Measurements from ENCODE around the gene COA3. TPM values are rescaled to one million over a fixed set of nuclear protein-coding genes. Genes with fewer than 3 reads are reported as not detected.

Gene COA3
- total RNA-seq, 5 donors from 2014 or later (not counting 1 experiment from before 2014, with no cell fraction given), result 7.9 to 32.4 (median 29.8) TPM

DNA sequence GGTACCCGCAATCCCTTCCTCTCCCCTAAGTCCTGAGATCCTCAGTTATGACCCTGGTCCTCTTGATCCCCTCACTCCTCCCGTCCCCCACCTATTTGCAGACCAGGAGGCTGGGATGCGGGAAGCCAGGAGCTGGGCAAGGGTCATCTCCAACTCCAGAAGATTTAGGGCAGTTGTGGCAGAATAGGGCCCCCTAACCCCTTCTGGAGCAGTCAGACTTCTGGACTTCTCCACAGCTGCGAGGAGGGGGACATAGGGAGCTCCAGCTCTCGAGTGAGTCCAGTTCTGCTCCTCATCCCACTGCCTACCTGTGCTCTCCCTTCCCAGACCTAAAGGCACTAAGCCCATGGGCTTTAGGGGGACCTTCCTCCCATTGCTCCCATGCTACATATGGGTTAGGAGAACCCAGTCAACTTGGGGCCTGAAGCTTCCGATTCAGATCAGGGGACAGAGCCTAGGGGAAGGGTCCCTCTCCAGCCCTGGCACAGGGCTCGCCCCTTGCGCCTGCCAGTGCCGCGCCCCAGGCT lies 16.8 kb downstream of the COA3 start:
- POLR2A ChIA-PET, result no interaction called here
- Histone ChIP-seq H3K4me3 (ENCODE audit: control insufficient read depth in 1 of 2, extremely low read depth in 1 of 2, low read length in 1 of 2) (no peak overlapping the region), H3K27me3 (replicated peaks in 1 of 2; ENCODE audit: control insufficient read depth in 2 of 2, extremely low read depth in 1 of 2, insufficient read depth in 2 of 2, low read length in 1 of 2) (peaks cover 19 to 66% of the 10 kb centered on the region in 2 experiments), H3K27ac (ENCODE audit: low read length) (no peak overlapping the region), H3K36me3 (ENCODE audit: control insufficient read depth in 2 of 2, extremely low read depth in 1 of 2, insufficient read depth in 1 of 2, low read length in 1 of 2) (peaks cover 20 to 28% of the 10 kb centered on the region in 2 donors), H3K4me1 (ENCODE audit: control insufficient read depth in 1 of 2, extremely low read depth in 1 of 2, insufficient read depth in 2 of 2, low read length in 2 of 2) (peaks cover 0 to 39% of the 10 kb centered on the region in 2 experiments), H3K9me3 (no peaks in the 10 kb centered on the region)
- WGBS (ENCODE audit: insufficient coverage), result 33% methylated on average over 6 of the region's 10 CpGs
- CTCF ChIA-PET, result no interaction called here
- H3K9me3 Mint-ChIP-seq, result no peaks in the 10 kb centered on the region
- H3K27ac Mint-ChIP-seq, result no peak overlapping the region
- peak overlapping the region in 1 of 3 donors; percentile 47 for H3K4me3 Mint-ChIP-seq
- ATAC-seq (replicated peaks in 1 of 4), result no peak
- H3K27me3 Mint-ChIP-seq, result peaks cover 47 to 58% of the 10 kb centered on the region in 2 donors
- DNase-seq, result no peak
- peaks cover 25% of the 10 kb centered on the region for H3K36me3 Mint-ChIP-seq
- peaks cover 35 to 41% (median 37%) of the 10 kb centered on the region in 3 donors for H3K4me1 Mint-ChIP-seq

DNA sequence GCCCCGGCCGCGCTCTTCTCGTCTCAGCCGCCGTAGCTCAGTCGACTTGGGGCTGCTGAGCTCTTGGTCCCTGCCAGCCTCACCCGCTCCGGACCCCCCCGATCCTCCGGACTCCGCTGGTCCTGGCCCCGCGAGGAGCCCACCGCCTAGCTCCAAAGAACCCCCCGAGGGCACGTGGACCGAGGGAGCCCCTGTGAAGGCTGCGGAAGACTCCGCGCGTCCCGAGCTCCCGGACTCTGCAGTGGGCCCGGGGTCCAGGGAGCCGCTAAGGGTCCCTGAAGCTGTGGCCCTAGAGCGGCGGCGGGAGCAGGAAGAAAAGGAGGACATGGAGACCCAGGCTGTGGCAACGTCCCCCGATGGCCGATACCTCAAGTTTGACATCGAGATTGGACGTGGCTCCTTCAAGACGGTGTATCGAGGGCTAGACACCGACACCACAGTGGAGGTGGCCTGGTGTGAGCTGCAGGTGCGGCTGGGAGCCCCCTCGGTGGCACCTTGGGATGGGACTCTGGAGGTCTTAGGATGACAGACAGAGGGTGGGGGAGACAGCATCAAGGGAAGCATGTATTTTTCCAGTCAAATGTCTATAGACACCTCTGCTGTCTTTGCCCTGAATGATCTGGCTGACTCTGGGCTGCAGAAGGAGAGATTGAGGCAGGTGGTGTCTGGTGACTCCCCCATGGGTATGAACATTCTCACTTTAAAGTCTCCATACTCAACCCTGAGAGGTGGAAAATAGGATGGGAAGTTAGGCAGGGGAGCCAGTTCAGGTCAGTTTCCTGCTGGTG lies 17.5 kb downstream of the COA3 start:
- Mint-ChIP-seq H3K4me1 (peaks cover 35 to 41% (median 37%) of the 10 kb centered on the region in 3 donors), H3K27ac (no peak overlapping the region), H3K36me3 (peaks cover 28% of the 10 kb centered on the region), H3K4me3 (peak overlapping the region; percentile 13 to 47 (median 21)), H3K9me3 (no peaks in the 10 kb centered on the region), H3K27me3 (peaks cover 43 to 54% of the 10 kb centered on the region in 2 donors)
- ATAC-seq (replicated peaks in 1 of 4) (peak in 1 of 4 experiments; percentile 22), DNase-seq (no peak)
- no peak overlapping the region for H3K27ac ChIP-seq (ENCODE audit: low read length)
- H3K36me3 ChIP-seq (ENCODE audit: control insufficient read depth in 2 of 2, extremely low read depth in 1 of 2, insufficient read depth in 1 of 2, low read length in 1 of 2), result peaks cover 22 to 32% of the 10 kb centered on the region in 2 donors
- no peak overlapping the region for H3K4me3 ChIP-seq (ENCODE audit: control insufficient read depth in 1 of 2, extremely low read depth in 1 of 2, low read length in 1 of 2)
- peaks cover 19 to 60% of the 10 kb centered on the region in 2 experiments for H3K27me3 ChIP-seq (replicated peaks in 1 of 2; ENCODE audit: control insufficient read depth in 2 of 2, extremely low read depth in 1 of 2, insufficient read depth in 2 of 2, low read length in 1 of 2)
- peaks cover 0 to 39% of the 10 kb centered on the region in 2 experiments for H3K4me1 ChIP-seq (ENCODE audit: control insufficient read depth in 1 of 2, extremely low read depth in 1 of 2, insufficient read depth in 2 of 2, low read length in 2 of 2)
- 13% methylated on average over 39 of the region's 39 CpGs for WGBS (ENCODE audit: insufficient coverage)
- ChIA-PET POLR2A (interaction anchor here in 1 of 2 donors (0.5 kb wide), 1 partner anchor 71 kb away, joined by 5 read pairs; no protein-coding TSS in a partner anchor), CTCF (no interaction called here)
- no peaks in the 10 kb centered on the region for H3K9me3 ChIP-seq

DNA sequence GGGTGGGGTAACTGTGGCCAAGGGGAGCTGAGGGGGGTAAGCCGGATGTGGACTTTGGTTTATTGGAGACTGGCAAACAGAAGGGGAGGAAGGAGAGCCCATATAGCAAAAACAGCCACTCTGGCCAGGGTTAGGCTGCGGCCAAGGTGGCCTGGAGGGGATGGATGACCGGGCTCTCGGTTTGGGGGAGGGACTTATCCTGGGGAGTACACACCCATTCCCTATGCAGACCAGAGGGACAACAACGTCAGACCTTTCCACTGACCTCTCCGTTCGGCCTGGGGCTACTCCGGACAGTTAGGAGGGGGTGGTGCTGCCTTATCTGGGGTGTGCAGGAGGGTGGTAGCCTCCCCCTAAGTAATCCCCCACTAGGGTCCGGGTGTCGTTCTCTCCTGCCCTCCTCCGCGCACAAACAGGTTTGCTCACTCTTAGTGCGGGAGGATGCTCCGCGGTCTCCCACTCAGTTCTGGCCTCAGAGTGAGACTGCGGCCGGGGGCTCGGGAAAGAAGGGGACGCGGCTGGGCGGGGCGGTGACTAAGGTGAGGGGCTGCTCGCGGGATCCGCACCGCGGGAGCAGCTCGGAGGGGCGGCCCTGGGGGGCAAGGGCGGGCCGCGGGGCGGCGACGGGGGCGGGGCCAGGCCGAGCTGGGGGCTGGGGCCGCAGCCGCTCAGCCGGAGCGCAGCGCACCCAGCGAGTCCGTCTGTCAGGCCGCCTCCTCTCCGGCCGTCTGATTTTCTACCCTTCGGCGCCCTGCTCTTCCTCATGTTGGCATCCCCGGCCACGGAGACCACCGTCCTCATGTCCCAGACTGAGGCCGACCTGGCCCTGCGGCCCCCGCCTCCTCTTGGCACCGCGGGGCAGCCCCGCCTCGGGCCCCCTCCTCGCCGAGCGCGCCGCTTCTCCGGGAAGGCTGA lies 18.3 kb downstream of the COA3 start, which contains the start of gene WNK4:
WNK4 (plus strand) TSS at position 675 of the 915 bp plus-strand sequence; CDS start at position 764, 89 bp downstream.
- Mint-ChIP-seq H3K36me3 (peaks cover 34% of the 10 kb centered on the region), H3K4me1 (peaks cover 32 to 37% (median 33%) of the 10 kb centered on the region in 3 donors), H3K27me3 (peaks cover 36 to 46% of the 10 kb centered on the region in 2 donors), H3K27ac (peak within 1 kb of the TSS in 1 of 2 donors; percentile 43), H3K4me3 (peak within 1 kb of the TSS; percentile 13 to 47 (median 21)), H3K9me3 (no peaks in the 10 kb centered on the region)
- ATAC-seq (replicated peaks in 1 of 4), result peak in 3 of 4 experiments; percentile 18 to 29 (median 22)
- H3K4me3 ChIP-seq (ENCODE audit: control insufficient read depth in 1 of 2, extremely low read depth in 1 of 2, low read length in 1 of 2), result no peak within 1 kb of the TSS
- ChIA-PET CTCF (no interaction called here), POLR2A (interaction anchor here in 1 of 2 donors (0.5 kb wide), 1 partner anchor 70 kb away, joined by 5 read pairs; no protein-coding TSS in a partner anchor)
- no peak for DNase-seq
- peaks cover 28 to 41% of the 10 kb centered on the region in 2 donors for H3K36me3 ChIP-seq (ENCODE audit: control insufficient read depth in 2 of 2, extremely low read depth in 1 of 2, insufficient read depth in 1 of 2, low read length in 1 of 2)
- no peak within 1 kb of the TSS for H3K27ac ChIP-seq (ENCODE audit: low read length)
- no peaks in the 10 kb centered on the region for H3K9me3 ChIP-seq
- H3K4me1 ChIP-seq (ENCODE audit: control insufficient read depth in 1 of 2, extremely low read depth in 1 of 2, insufficient read depth in 2 of 2, low read length in 2 of 2), result peaks cover 0 to 36% of the 10 kb centered on the region in 2 experiments
- H3K27me3 ChIP-seq (replicated peaks in 1 of 2; ENCODE audit: control insufficient read depth in 2 of 2, extremely low read depth in 1 of 2, insufficient read depth in 2 of 2, low read length in 1 of 2), result peaks cover 19 to 56% of the 10 kb centered on the region in 2 experiments
- WGBS (ENCODE audit: insufficient coverage), result 15% methylated on average over 55 of the region's 65 CpGs

DNA sequence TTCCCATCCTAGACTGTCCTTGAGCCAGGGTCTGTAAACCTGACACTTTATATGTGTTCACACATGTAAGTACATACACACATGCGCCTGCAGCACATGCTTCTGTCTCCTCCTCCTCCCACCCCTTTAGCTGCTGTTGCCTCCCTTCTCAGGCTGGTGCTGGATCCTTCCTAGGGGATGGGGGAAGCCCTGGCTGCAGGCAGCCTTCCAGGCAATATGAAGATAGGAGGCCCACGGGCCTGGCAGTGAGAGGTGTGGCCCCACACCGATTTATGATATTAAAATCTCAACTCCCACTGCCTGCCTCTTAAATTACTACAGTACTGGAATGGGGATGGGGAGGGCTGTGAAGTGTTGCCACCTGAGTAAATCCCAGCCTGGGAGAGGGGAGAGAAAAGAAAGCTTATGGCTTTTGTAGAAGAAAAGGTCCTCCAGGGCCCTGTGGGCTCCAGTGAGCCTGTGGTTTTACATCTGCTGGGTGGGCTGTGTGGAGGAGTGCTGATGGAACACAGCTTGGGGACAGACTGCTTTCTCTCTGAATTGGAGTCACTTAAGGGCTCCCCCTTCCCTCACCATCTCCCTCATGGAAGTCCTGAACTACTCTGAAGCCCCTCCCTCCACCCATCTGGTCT lies 19.1 kb downstream of the COA3 start:
- Mint-ChIP-seq H3K27me3 (peaks cover 29 to 39% of the 10 kb centered on the region in 2 donors), H3K36me3 (peaks cover 38% of the 10 kb centered on the region), H3K27ac (peak overlapping the region in 1 of 2 donors; percentile 43), H3K4me3 (peak overlapping the region in 2 of 3 donors; percentile 17 to 47), H3K9me3 (no peaks in the 10 kb centered on the region), H3K4me1 (peaks cover 28 to 35% (median 31%) of the 10 kb centered on the region in 3 donors)
- WGBS (ENCODE audit: insufficient coverage), result 100% methylated on average over 1 of the region's 3 CpGs
- no peak overlapping the region for H3K27ac ChIP-seq (ENCODE audit: low read length)
- no peaks in the 10 kb centered on the region for H3K9me3 ChIP-seq
- H3K4me3 ChIP-seq (ENCODE audit: control insufficient read depth in 1 of 2, extremely low read depth in 1 of 2, low read length in 1 of 2), result no peak overlapping the region
- H3K27me3 ChIP-seq (replicated peaks in 1 of 2; ENCODE audit: control insufficient read depth in 2 of 2, extremely low read depth in 1 of 2, insufficient read depth in 2 of 2, low read length in 1 of 2), result peaks cover 19 to 48% of the 10 kb centered on the region in 2 experiments
- H3K4me1 ChIP-seq (ENCODE audit: control insufficient read depth in 1 of 2, extremely low read depth in 1 of 2, insufficient read depth in 2 of 2, low read length in 2 of 2), result peaks cover 0 to 28% of the 10 kb centered on the region in 2 experiments
- ChIA-PET POLR2A (no interaction called here), CTCF (no interaction called here)
- peaks cover 28 to 41% of the 10 kb centered on the region in 2 donors for H3K36me3 ChIP-seq (ENCODE audit: control insufficient read depth in 2 of 2, extremely low read depth in 1 of 2, insufficient read depth in 1 of 2, low read length in 1 of 2)
- no peak for ATAC-seq (replicated peaks in 1 of 4)
- no peak for DNase-seq

- Histone ChIP-seq H3K36me3 (ENCODE audit: control insufficient read depth in 2 of 2, extremely low read depth in 1 of 2, insufficient read depth in 1 of 2, low read length in 1 of 2) (peaks cover 28 to 41% of the 10 kb centered on the region in 2 donors), H3K27ac (ENCODE audit: low read length) (no peak overlapping the region), H3K9me3 (no peaks in the 10 kb centered on the region), H3K27me3 (replicated peaks in 1 of 2; ENCODE audit: control insufficient read depth in 2 of 2, extremely low read depth in 1 of 2, insufficient read depth in 2 of 2, low read length in 1 of 2) (peaks cover 14 to 39% of the 10 kb centered on the region in 2 experiments), H3K4me1 (ENCODE audit: control insufficient read depth in 1 of 2, extremely low read depth in 1 of 2, insufficient read depth in 2 of 2, low read length in 2 of 2) (peaks cover 2 to 29% of the 10 kb centered on the region in 2 experiments), H3K4me3 (ENCODE audit: control insufficient read depth in 1 of 2, extremely low read depth in 1 of 2, low read length in 1 of 2) (no peak overlapping the region)
- DNase-seq (no peak), ATAC-seq (replicated peaks in 1 of 4) (no peak)
- no peaks in the 10 kb centered on the region for H3K9me3 Mint-ChIP-seq
- peaks cover 22 to 30% of the 10 kb centered on the region in 2 donors for H3K27me3 Mint-ChIP-seq
- peaks cover 30 to 36% (median 31%) of the 10 kb centered on the region in 3 donors for H3K4me1 Mint-ChIP-seq
- no peak overlapping the region for H3K4me3 Mint-ChIP-seq
- H3K36me3 Mint-ChIP-seq, result peaks cover 38% of the 10 kb centered on the region
- ChIA-PET CTCF (no interaction called here), POLR2A (no interaction called here)
- 94% methylated on average over 3 of the region's 5 CpGs for WGBS (ENCODE audit: insufficient coverage)
- H3K27ac Mint-ChIP-seq, result no peak overlapping the region
These were observed 19.9 kb downstream of the COA3 start for GRCh38 chr17:42778570-42778969.
